HG03565 (cell line): ENCODE results near the gene LY6G6C.
"Not testable (repeated sequence)": the region's sequence is repeated elsewhere in the genome, so short reads cannot be mapped to it uniquely, and the experiment has no call there.

Source experiments
- ATAC-seq: cut with Tn5 transposase; IDR thresholded peaks from one replicate; pipeline ENCODE4 v1.9.1; 2021; ENCODE audit warnings: mild to moderate bottlenecking, moderate library complexity; ENCODE audit not compliant: unreplicated experiment

LY6G6C gene

DNA sequence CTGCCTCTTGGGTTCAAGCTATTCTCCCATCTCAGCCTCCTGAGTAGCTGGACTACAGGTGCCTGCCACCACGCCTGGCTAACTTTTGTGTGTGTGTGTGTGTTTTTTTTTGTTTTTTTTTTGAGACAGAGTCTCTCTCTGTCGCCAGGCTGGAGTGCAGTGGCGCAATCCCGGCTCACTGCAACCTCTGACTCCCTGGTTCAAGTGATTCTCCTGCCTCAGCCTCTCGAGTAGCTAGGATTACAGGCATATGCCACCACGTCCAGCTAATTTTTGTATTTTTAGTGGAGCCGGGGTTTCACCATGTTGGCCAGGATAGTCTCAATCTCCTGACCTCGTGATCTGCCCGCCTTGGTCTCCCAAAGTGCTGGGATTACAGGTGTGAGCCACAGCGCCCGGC, 12.4 kb downstream of the LY6G6C start:
- not testable (repeated sequence) for ATAC-seq

DNA sequence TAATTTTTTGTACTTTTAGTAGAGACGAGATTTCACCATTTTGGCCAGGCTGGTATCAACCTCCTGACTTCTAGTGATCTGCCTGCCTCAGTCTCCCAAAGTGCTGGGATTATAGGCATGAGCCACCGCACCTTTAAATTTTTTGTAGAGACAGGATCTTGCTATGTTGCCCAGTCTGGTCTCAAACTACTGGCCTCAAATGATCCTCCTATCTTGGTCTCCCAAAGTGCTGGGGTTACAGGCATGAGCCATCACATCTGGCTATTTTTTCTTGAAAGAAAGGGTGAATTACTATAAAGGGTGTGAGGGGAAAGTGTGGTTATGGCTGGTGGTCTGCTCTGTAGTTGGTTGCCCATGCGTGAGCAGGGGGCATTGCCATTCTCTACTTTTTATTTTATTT, 13.3 kb downstream of the LY6G6C start:
- ATAC-seq = no peak

DNA sequence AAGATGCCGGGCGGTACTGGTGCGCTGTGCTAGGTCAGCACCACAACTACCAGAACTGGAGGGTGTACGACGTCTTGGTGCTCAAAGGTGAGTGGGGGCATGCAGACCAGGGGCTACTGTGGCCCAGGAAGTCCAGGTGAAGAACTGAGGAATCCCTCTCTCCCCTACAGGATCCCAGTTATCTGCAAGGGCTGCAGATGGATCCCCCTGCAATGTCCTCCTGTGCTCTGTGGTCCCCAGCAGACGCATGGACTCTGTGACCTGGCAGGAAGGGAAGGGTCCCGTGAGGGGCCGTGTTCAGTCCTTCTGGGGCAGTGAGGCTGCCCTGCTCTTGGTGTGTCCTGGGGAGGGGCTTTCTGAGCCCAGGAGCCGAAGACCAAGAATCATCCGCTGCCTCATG, 13.8 kb downstream of the LY6G6C start:
- no peak for ATAC-seq

DNA sequence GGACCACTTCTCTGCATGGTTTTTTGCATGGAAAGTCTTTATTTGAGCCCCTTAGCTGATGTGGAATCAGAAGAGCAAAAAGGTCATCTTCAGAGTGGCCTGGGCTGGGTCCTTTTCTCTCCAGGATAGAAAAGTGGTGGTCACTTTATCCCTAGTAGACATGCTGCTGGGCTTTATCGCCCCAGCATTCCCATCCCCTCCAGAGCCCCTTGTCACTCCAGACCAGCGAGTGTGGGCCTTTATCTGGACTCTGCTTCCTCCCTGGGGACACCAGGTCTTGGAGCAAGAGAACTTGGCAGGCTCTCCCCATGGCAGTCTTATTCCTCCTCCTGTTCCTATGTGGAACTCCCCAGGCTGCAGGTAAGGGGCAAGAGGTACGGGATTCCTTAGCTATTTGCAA, 14.9 kb downstream of the LY6G6C start, which contains the start of gene LY6G6F:
Gene LY6G6F, plus strand, starts transcription at position 268 of the 400 bp plus-strand sequence. Its CDS starts 41 bp downstream, at position 309.
- no peak for ATAC-seq

DNA sequence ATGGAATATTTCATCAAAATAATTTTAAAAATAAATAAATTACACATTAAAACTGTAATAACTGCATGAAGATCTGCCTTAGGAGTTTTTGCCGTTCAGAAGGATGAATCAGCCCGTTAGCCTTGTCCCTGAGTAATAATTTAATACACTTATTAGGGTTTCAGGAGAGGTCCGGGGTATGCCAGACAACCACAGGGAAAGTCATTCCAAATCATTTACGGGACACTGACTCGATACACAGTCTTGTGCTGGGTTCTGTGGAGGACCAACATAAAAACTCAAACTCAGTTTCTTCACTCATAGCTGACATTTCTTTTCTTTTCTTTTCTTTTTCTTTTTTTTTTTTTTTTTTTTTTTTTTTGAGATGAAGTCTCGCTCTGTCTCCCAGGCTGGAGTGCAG, 15.6 kb downstream of the LY6G6C start:
- no peak for ATAC-seq

DNA sequence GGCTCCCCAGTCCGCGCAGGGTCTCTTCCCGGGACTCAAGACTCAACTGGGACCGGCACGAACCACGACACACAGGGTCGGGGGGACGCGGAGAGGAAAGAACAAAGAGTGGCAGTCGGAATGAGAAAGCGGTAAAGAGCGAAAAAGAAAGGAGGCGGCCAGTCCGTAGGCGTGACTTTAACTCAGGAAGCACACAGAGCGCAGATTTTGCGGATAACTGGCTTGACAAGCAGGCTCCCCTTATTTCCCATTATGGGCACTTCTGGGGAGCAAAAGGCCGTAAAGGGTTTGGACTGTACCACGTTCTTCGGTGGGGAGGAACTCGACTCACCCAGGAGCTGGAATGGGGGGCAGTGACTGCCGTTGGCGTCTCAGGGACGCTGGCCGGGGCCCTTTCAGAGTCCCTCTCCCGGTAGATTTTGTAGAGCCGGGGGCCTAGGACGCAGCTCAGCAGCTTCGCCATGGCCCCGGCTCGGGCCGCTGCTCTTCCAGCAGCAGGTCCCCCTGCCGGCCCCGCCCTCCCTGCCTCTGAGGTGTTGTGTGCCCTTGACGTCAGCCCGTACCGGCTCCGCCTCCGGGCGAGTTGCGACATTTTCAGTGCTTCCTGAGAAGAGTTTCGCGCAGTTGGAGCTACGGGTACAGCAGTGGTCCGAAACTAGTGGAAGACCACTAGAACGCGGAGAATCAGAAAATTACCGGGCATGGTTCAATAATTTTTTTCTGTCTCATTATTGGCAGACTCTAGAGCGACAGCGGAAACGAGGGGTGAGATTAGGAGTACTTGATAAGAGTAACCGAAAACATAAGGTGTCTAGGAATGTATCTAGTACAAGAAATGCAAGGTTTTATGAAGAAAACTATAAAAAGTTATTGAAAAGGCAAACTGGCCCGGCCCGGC, 18.5 kb downstream of the LY6G6C start, which contains the start of gene ABHD16A:
Gene ABHD16A, minus strand, starts transcription at position 506 of the 898 bp plus-strand sequence. Its CDS starts 43 bp downstream, at position 463.
- peak; percentile 80 for ATAC-seq

DNA sequence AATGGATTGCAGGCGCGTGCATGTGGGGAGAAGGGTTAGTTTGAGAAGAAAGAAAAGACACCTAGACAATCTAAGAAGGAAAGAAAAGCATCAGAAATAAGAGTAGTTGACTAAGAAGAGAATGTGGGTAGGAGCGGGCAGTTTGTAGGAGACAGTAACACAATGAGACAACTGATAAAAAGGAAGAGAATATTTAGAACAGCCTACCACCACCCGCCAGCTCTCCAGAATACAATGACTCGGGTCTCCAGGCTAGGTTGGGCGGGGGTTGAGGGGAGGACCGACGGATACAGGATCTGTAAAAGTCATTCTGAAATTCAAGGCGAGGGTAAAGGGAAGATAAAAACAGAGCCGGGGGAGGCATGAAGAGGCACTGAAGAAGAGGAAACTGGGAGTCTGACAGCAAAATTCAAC, 19.1 kb downstream of the LY6G6C start:
- no peak for ATAC-seq

DNA sequence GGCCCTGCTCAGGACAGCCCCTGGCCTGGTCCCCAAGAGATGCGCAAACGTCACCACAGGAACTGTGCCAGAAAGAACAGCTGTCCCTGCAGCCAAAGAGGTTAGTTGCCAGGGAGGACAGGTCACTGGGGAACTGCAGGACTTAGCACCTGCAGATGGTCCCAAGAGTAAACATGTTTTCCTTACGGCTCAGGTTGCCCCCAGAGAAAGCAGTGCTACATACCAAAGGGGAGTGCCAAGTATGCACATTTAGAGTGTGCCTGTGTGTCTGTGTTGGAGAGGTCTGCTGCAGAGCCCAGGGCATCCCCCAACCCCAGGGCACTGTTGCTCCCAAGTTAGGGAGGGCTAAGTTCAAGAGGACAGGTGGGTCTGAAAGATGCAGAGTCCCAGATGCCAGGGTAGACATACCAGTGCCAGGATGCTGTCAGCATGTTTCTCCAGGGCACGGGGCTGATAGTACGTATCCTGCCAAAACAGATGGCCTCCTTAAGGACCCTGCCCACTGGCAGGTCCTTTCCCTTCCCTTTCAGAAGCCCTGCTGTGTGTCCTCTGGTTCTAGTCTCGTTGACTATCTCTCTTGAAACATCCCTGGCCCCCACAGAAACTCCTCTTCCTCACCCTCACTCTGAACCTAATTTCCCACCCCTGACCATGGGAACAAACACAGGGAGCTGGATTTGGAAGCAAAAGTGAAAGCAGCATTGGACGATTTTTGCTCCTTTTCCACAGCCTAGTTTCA, 19.7 kb downstream of the LY6G6C start:
- no peak for ATAC-seq

DNA sequence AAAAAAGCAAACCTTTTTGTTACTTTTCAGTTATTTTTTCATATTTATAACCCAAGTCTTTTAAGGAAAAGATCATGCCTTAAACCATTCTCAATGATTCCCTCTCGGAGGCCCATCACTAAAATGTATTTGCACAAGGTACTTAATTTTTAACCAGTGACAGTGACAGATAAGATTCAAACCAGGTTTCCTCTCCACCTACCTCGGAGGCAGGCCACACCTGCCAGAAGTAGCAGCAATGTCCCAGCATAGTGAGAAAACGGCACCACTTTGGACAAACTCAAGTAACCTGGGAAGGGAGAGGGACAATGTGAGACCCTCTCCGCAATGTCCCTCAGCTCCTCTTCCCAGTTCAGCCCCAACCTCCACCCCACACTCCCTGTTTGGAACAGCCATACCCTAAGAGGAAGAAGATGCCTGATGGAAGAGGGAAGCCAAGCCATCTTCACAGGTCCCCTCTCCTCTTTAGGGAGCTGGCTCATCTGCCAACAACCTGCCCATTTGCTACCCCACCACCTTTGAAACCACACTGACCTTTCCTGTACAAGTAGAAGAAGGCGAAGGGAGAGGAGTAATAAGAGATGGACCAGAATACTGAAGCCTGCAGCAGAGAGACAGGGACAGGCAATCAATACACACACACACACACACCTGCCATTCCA, 20.7 kb downstream of the LY6G6C start:
- ATAC-seq = no peak

DNA sequence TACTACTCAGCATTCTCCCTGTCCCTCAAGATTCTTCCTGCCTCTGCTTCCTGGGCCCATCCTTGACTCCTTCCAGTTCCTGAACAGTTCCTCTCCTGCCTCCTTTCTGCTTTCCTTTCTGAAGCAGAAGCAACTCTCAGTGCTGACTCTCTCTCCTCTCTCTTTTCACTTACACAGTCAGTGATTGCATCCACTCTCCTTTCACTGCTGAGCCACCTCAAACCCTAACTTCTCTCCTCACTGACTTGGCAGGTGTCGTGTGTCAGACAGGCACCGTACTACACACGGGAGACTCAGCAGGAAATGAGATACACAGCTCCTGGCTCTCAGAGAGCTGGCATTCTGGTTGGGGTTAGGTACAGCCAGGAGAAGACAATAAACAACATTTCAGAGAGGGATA, 24.0 kb downstream of the LY6G6C start:
- no peak for ATAC-seq

DNA sequence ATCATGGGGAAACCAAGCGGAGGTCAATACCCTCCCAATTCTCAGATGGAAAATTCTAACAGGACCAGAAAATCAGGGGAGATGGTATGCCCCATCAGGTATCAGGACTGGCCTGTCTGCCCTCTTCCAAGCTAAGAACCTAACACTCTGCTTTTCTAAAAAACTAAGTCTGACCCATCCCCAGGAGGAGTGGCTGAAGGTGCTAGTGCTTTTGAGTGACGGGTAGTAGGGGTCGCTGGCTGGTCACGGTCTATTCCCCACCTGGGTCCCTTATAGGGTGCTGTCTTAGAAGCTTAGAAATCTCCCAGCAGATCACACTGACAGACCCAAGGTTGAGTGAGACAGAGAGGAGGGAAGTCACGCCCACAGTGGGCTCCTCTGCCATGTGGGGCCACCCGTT, 28.0 kb downstream of the LY6G6C start:
- no peak for ATAC-seq

DNA sequence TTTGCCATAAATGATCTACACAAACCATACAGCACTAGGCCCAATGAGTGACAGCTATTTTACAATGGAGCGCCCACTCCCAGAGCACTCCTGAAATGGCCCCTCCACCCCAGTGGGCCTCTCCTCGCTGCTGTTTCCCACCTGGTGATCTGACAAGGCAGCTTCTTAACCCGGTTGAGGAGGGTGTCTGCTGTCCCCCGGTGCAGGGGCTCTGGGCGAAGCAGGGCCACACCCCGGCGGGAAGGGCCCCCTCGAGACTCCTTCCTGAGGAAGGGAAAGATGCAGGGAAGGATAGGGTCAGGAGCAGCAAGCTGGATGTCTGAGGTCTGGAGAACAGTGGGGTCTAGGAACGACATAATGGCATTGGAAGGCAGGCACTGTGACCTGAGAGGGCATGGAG, 28.7 kb downstream of the LY6G6C start:
- no peak for ATAC-seq

DNA sequence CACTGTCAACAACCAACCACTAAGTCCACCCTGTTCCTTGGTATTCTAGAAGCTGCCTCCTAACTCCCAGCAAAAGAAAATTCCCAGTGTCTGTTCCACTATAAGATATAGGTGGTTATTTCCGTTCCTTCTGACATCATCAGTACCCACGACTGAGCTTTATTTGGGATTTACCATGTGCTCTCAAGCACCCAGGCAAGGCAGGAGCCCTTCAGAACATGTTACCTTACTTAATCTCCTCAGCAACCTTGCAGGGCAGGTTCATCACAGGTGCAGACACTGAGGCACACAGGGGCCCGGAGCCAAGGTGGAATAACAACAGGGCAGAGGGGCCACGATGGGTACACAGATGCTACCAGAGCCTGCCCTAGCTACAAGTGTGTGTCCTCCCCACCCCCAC, 29.2 kb downstream of the LY6G6C start:
- ATAC-seq = no peak

DNA sequence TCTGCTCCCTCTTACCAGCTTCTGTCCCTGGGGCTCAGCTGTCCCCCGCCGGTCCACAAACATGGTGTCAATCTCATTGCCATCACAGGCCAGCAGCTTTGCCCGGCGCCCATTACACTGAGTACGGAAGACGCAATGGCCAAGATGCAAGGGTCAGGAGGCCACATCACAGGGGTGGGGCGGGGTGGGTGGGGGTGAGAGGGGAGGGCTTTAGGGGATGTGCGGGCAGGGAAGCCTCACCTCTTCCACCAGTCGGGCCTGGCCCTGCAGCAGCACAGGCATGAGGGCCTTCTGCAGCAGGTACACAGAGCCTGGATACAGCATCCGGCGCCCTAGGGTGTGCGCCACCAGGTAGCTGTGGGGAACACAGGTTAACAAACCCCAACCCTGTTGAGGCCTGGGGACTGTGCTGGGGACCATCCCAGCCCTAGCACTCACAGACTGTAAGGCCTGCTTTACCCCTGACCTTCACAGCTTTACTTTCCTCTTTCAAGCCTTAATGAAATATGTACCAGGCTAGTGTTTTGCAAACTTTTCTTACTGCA, 29.9 kb downstream of the LY6G6C start:
- ATAC-seq = no peak

DNA sequence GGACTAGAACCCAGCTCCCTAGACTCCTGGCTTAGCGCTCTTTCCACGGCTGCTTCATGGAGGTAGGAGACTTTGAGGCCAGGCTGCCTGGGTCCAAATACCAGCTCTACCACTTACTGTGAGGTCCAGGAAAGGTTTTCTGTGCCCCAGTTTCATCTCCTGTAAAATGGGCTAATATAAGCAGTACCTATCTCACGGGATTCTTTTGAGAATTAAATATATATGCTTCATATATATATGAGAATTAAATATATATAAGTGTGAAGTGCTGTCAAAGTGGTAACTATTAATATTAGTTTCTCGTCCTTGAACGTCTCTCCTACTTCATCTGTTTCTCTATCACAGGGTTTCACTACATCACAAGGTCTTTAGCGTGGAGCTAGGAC, 30.5 kb downstream of the LY6G6C start:
- ATAC-seq = no peak

DNA sequence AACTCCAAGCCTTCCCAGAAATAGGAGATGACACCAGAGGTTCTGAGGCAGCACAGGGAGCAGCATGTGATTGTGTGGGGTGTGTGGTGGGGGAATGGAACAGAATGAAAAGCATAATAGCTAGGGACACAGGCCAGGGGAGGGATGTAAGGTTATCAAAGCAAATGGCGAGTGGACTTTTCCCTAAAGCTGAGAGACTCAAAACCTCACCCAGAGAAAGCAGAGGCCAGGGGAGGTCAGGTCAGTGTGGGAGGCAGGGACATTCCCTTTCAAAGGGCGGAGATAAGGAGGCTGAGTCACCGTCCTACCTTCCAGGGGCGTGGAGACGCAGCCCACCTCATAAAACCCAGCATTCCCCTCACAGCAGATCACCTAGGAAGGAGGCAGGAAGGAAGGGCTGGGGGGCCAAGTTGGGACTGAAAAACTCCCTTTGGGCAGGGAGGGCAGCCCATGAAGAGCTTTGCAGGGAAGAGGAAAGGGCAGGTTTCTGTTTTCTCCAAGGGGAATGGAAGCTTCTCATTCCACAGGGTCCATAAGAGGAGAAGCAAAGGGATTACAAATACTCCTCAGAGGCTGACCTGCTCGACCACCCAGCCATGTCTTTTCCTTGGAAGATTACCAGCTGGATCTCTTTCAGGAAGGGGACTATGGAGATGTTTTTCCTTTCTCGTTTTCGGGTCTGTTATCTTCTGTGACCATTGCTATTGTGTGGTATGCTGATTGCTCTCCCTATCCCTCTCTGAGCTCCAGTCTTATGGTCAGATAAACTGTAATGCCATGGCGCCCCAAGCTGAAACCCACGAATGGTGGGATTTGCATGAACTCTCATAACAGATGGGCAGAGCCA, 31.1 kb downstream of the LY6G6C start:
- no peak for ATAC-seq

DNA sequence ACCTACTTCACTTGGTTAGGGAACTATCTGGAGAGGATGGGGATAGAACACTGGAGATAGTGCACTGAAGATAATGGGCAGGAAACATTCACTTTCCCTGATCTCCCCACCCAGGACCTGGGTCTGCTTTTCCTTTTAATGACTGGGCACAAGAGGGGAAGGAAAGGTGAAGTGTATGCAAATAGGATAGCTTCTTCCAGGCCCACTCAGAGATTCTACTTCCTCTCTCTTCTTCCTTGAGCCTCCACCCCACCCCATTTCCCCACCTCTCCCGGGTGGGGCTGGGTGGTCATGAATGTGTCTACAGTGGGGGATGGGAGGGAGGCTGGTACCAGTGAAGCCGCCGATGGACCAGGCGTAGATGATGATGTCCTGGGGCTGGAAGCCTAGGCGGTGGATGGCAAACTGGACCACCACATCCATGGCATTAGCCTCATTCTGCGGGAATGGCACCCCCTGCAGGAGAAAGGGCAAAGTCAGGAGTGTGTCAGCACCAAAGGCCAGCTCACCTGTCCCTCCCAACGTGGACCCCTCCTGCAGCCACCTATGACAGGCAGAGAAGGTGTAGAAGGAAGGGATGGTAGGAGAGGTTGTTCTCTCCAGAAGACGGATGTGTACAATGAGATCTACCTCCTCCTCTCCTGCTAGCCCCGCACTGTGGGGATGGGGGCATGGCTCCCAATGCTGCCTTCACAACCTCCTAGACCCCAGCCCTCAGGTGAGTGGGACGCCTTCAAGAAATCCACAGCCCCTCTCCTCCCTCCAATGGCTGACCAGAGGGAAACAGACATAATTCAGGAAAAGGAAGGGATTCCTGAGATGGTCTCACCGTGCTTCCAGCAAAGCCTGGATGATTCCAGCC, 32.1 kb downstream of the LY6G6C start:
- no peak for ATAC-seq

DNA sequence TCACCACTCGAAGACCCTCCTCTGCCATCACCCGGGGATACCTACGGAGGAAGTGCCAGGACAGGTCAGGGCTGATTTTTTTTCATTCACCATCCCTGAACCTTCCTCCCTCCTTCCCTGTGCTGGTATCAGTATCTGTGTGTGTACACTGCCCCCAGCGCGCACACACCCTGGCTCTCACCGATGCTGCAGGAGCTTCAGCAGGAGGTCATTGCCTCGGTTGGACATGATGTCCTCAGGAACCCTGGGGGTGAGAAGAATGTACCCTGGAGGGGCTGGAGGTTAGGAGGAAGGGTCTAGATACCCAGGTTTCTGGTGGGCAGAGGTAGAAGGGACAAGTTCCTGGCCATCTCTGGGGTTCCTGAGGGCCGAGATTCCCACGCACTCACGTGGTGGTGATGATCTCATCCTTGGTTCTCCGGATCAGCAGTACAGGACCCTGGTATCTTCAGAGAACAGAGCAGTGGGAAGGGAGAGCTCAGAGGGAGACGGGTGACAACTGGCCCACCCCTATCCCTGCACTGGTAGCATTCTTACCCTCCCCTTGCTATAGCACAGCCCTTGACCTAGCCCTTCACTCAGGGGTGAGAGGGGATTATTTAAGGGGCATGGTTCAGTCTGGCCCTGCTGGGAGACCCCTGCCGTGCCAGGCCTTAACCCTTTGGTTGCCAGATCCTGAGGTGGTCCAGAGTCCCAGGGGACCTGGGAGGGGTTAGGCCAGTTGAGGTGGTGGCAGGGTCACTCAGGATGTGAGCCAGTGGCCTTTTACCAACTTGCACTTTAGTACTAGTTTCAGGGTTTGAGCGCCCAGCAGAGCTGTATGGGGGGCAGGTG, 33.5 kb downstream of the LY6G6C start:
- ATAC-seq = no peak
